ENCODE results near the gene ITPRIPL1.

DNA sequence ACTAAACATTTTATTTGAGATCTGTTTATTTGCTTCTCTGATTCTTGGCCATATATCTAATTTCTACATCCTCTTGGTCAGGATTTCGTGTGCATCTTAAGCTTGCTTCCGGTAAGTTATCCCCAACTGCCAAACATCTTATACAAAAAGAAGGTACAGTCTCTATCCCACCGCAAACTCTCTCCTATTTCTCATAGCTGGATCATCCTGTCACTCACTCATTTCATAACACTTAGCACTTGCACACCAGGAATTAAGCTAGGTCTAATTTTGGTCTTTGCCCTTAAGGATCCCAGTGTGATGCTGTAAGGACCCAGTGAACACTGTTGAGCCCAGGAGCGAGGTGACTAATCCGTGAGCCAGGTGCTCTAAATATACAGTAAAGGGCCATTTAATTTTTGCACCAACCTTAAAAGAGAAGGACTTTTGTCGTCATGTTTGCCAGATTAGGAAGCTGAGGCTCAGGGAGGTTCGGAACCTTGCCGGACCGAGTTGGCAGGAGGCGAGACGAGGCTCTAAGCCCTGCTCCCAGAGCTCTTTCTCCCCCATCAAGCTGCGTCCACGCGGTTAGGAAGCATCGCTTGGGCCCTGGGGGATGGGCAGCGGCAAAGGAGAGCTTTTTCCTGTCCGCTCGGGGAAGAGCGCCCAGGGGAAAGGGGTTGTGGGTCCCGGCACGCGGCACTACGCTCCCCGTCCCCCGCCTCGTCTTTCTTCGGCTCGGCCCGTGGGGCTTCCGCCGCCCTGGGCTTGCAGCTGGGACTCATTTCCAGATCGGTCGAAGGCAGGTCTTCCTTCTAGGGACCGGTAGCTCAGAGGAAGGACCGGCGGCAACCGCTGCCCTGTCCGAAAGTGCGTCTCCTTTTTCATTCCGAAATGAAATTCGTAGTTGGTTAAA lies 4.1 kb upstream of the ITPRIPL1 start:
- TF ChIP-seq EZH2 (IDR thresholded peaks at IDR 0.05; ENCODE audit: borderline replicate concordance, insufficient read depth, low read length, poor library complexity, severe bottlenecking) (no peak), SMC3 (conservative IDR thresholded peaks at IDR 0.05; ENCODE audit: poor library complexity) (no peak), POLR2AphosphoS5 (IDR thresholded peaks at IDR 0.05) (no peak), RAD21 (conservative IDR thresholded peaks at IDR 0.05) (no peak)
- TF ChIP-seq, protein P1, sequence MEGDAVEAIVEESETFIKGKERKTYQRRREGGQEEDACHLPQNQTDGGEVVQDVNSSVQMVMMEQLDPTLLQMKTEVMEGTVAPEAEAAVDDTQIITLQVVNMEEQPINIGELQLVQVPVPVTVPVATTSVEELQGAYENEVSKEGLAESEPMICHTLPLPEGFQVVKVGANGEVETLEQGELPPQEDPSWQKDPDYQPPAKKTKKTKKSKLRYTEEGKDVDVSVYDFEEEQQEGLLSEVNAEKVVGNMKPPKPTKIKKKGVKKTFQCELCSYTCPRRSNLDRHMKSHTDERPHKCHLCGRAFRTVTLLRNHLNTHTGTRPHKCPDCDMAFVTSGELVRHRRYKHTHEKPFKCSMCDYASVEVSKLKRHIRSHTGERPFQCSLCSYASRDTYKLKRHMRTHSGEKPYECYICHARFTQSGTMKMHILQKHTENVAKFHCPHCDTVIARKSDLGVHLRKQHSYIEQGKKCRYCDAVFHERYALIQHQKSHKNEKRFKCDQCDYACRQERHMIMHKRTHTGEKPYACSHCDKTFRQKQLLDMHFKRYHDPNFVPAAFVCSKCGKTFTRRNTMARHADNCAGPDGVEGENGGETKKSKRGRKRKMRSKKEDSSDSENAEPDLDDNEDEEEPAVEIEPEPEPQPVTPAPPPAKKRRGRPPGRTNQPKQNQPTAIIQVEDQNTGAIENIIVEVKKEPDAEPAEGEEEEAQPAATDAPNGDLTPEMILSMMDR (IDR thresholded peaks at IDR 0.05; ENCODE audit: poor library complexity, severe bottlenecking) = no peak
- TF ChIP-seq, protein P2, sequence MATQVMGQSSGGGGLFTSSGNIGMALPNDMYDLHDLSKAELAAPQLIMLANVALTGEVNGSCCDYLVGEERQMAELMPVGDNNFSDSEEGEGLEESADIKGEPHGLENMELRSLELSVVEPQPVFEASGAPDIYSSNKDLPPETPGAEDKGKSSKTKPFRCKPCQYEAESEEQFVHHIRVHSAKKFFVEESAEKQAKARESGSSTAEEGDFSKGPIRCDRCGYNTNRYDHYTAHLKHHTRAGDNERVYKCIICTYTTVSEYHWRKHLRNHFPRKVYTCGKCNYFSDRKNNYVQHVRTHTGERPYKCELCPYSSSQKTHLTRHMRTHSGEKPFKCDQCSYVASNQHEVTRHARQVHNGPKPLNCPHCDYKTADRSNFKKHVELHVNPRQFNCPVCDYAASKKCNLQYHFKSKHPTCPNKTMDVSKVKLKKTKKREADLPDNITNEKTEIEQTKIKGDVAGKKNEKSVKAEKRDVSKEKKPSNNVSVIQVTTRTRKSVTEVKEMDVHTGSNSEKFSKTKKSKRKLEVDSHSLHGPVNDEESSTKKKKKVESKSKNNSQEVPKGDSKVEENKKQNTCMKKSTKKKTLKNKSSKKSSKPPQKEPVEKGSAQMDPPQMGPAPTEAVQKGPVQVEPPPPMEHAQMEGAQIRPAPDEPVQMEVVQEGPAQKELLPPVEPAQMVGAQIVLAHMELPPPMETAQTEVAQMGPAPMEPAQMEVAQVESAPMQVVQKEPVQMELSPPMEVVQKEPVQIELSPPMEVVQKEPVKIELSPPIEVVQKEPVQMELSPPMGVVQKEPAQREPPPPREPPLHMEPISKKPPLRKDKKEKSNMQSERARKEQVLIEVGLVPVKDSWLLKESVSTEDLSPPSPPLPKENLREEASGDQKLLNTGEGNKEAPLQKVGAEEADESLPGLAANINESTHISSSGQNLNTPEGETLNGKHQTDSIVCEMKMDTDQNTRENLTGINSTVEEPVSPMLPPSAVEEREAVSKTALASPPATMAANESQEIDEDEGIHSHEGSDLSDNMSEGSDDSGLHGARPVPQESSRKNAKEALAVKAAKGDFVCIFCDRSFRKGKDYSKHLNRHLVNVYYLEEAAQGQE (IDR thresholded peaks at IDR 0.05; ENCODE audit: borderline replicate concordance) = no peak

All from neural cell (in vitro differentiated cells).